ENCODE results near the gene LUZP4. TPM values are rescaled to one million over a fixed set of nuclear protein-coding genes. Genes with fewer than 3 reads are reported as not detected.
A peak's percentile ranks its signal among the peaks of the same experiment; 100 is the strongest.
"Not testable (repeated sequence)": the region's sequence is repeated elsewhere in the genome, so short reads cannot be mapped to it uniquely, and the experiment has no call there.

The LUZP4 gene
- total RNA-seq, 1 donor from 2014 or later: not detected

DNA sequence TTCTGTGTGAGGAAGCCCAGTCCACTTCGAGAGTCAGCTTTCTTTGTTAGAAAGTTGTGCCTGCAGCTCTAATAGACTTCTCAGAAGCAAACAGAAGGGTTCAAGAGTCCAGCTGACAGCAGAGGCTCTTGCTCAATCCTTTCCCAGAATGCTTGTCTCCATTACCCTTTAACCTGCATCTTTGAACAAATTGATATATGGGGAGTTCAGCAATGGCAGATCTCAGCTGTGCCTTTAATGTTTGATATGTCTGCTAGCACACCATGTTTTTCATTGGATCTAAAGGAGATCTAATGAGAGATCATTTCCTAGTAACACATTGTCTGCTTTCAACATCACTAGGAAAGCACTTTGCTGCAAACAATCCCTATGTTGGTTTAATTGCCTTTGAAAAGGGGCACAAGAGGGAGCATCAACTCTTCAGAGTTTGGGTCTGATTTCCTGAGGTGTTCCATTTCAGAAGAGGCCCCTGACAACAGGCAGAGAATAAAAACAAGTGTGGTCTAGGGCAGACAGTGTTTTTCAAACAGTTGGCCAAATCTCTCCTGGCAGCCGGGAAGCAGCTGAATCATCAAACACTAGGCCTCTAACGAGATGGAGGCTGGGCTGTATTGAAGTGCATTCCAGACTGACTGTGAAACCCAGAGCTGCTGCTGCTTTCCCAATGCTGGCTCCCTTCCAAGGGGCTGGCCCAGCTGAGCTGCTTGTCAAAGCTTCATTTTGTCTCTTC, 55.5 kb downstream of the LUZP4 start:
- Mint-ChIP-seq H3K36me3 (ENCODE audit: low read depth) (peaks cover 2% of the 10 kb centered on the region), H3K27ac (ENCODE audit: unreplicated experiment) (peak overlapping the region; percentile 99), H3K27me3 (ENCODE audit: low read depth) (no peaks in the 10 kb centered on the region), H3K4me1 (ENCODE audit: low read depth) (peaks cover 58% of the 10 kb centered on the region), H3K9me3 (ENCODE audit: low read depth) (peaks cover 8% of the 10 kb centered on the region), H3K4me3 (ENCODE audit: unreplicated experiment) (peak overlapping the region; percentile 61)
- peak; percentile 97 for DNase-seq (ENCODE audit: low spot score)
- TF ChIP-seq, protein P1, sequence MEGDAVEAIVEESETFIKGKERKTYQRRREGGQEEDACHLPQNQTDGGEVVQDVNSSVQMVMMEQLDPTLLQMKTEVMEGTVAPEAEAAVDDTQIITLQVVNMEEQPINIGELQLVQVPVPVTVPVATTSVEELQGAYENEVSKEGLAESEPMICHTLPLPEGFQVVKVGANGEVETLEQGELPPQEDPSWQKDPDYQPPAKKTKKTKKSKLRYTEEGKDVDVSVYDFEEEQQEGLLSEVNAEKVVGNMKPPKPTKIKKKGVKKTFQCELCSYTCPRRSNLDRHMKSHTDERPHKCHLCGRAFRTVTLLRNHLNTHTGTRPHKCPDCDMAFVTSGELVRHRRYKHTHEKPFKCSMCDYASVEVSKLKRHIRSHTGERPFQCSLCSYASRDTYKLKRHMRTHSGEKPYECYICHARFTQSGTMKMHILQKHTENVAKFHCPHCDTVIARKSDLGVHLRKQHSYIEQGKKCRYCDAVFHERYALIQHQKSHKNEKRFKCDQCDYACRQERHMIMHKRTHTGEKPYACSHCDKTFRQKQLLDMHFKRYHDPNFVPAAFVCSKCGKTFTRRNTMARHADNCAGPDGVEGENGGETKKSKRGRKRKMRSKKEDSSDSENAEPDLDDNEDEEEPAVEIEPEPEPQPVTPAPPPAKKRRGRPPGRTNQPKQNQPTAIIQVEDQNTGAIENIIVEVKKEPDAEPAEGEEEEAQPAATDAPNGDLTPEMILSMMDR (IDR thresholded peaks at IDR 0.05): peak; percentile 73

DNA sequence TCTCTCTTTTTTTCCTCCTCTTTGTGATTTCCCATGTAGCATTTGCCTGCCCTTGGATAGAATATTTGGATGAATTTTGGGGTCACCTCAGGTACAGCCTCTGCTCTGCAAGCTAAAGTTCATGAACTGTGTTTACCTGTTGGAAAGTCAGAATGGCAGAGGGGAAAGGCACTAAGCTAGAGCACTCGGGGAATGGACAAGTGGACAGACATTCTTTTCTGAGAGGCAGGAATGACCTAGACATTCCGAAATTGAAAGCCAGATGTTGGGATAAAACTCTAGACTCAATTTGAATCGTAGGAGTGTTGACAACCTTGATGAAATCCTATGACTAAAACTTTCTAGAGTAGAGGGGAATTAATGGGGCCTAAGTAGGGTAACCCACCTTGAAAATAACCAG, 56.1 kb downstream of the LUZP4 start:
- DNase-seq (ENCODE audit: low spot score): no peak
- H3K27ac Mint-ChIP-seq (ENCODE audit: unreplicated experiment): peak overlapping the region; percentile 99
- peaks cover 2% of the 10 kb centered on the region for H3K36me3 Mint-ChIP-seq (ENCODE audit: low read depth)
- no peaks in the 10 kb centered on the region for H3K27me3 Mint-ChIP-seq (ENCODE audit: low read depth)
- peaks cover 13% of the 10 kb centered on the region for H3K9me3 Mint-ChIP-seq (ENCODE audit: low read depth)
- H3K4me1 Mint-ChIP-seq (ENCODE audit: low read depth): peaks cover 61% of the 10 kb centered on the region
- TF ChIP-seq, protein P1 (IDR thresholded peaks at IDR 0.05): no peak
- H3K4me3 Mint-ChIP-seq (ENCODE audit: unreplicated experiment): peak overlapping the region; percentile 61

DNA sequence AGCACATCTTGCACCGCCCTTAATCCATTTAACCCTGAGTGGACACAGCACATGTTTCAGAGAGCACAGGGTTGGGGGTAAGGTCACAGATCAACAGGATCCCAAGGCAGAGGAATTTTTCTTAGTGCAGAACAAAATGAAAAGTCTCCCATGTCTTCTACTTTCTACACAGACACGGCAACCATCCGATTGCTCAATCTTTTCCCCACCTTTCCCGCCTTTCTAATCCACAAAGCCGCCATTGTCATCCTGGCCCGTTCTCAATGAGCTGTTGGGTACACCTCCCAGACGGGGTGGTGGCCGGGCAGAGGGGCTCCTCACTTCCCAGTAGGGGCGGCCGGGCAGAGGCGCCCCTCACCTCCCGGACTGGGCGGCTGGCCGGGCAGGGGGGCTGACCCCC, 57.2 kb downstream of the LUZP4 start:
- not testable (repeated sequence) for DNase-seq (ENCODE audit: low spot score); H3K4me3 Mint-ChIP-seq (ENCODE audit: unreplicated experiment); H3K36me3 Mint-ChIP-seq (ENCODE audit: low read depth); H3K27me3 Mint-ChIP-seq (ENCODE audit: low read depth); H3K27ac Mint-ChIP-seq (ENCODE audit: unreplicated experiment)
- peaks cover 13% of the 10 kb centered on the region for H3K9me3 Mint-ChIP-seq (ENCODE audit: low read depth)
- H3K4me1 Mint-ChIP-seq (ENCODE audit: low read depth): peaks cover 61% of the 10 kb centered on the region

DNA sequence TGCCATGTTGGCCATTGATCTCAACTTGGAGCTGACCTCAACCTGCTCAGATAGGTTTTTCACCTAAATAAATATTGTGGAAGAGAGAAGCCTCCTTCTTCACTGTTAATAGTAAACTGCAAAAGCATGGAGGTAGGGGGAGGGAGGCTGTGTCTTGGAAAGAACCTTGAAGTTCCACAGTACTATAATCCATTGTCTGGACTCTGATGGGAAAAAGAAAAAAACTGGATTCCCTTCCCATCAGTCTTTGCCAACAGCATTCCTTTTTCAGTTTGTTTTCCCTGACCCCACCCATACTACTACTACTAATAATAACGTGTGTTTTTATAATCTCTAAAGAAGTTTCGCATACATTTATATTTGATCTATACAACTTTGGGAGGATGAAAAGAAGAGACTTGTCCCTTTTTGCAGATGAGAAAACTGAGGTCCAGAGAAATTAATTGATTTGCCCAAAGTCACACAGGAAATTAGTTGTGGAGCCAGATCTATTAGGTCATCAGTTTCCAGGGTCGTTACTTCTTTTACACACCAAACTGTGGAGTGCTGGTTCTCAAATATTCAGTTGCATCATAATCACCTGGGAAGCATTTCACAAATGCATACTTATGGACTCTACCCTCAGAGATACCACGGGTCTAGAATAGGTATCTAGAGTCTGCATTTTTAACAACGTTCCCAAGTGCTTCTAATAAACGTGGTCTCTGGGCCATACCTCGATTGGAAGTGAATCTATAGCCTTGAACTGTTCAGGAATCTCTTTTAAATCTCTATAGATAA, 59.1 kb downstream of the LUZP4 start:
- Mint-ChIP-seq H3K27ac (ENCODE audit: unreplicated experiment) (peak overlapping the region; percentile 83), H3K27me3 (ENCODE audit: low read depth) (no peaks in the 10 kb centered on the region), H3K36me3 (ENCODE audit: low read depth) (peaks cover 2% of the 10 kb centered on the region), H3K9me3 (ENCODE audit: low read depth) (peaks cover 13% of the 10 kb centered on the region), H3K4me1 (ENCODE audit: low read depth) (peaks cover 72% of the 10 kb centered on the region), H3K4me3 (ENCODE audit: unreplicated experiment) (peak overlapping the region; percentile 16)
- no peak for DNase-seq (ENCODE audit: low spot score)
- TF ChIP-seq, protein P1 (IDR thresholded peaks at IDR 0.05): no peak

DNA sequence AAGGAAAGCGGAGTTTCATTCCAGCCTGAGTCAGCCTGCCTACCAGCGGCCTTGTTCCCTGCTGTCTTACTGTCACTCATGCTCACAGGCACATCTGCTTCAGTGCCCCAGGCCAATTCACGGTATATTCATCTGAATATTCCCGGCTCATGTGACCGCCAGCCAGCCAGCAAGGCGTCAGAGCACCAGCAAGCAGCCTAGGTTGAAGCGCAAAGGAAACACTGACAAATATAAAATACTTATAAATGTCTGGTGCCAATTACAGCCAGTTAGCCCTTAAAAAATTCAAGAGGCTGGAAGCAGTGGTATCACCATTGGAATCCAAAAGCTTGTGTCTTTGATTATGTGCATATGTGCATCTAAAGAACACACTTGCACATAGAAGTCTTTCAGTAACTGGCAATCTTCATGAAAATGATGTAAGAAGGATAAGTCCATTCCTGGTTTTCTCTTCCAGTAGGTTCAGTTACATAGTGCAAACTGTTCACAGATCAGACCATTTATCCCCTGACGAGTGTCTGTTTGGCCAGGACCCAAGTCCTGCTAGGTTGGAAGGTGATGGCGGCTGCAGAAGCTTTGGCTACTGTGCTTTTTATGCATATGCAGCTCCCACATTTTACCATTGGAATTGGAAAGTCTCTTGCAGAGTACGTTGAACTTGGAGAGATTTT, 61.3 kb downstream of the LUZP4 start:
- Mint-ChIP-seq H3K9me3 (ENCODE audit: low read depth) (peaks cover 17% of the 10 kb centered on the region), H3K27me3 (ENCODE audit: low read depth) (no peaks in the 10 kb centered on the region), H3K4me1 (ENCODE audit: low read depth) (peaks cover 70% of the 10 kb centered on the region), H3K4me3 (ENCODE audit: unreplicated experiment) (no peak overlapping the region), H3K27ac (ENCODE audit: unreplicated experiment) (peak overlapping the region; percentile 98), H3K36me3 (ENCODE audit: low read depth) (peaks cover 2% of the 10 kb centered on the region)
- DNase-seq (ENCODE audit: low spot score): no peak
- TF ChIP-seq, protein P1 (IDR thresholded peaks at IDR 0.05): no peak

Measured in chondrocyte (in vitro differentiated cells).